Right cardiac atrium (tissue), 5 donors: ENCODE data around the gene OR4E2. TPM values are rescaled to one million over a fixed set of nuclear protein-coding genes. Genes with fewer than 3 reads are reported as not detected.
"Not testable (repeated sequence)": the region's sequence is repeated elsewhere in the genome, so short reads cannot be mapped to it uniquely, and the experiment has no call there.

Experiments used
- ATAC-seq, 2 donors: fragments of 200-7000 bp; cut with Tn5 transposase; one replicate each; pipeline versions ENCODE4 v1.8.0 to v1.9.1; 2020; ENCODE audit warnings: moderate library complexity in 2 of 2, mild to moderate bottlenecking in 1 of 2
- DNase-seq, 3 donors: peaks; one replicate each; pipeline ENCODE4 v3.0.0-alpha.2; 2020
- H3K27ac ChIP-seq: one replicate; pipeline ENCODE4 v1.5.1; 2013; ENCODE audit warnings: mild to moderate bottlenecking, low read length, control low read depth, moderate library complexity
- H3K27me3 ChIP-seq: one replicate; pipeline ENCODE4 v1.6.1; 2013; ENCODE audit not compliant: control insufficient read depth, insufficient read depth
- H3K4me1 ChIP-seq: one replicate; pipeline ENCODE4 v1.6.1; 2013; ENCODE audit warnings: low read length; ENCODE audit not compliant: control insufficient read depth, insufficient read depth
- H3K4me3 ChIP-seq: one replicate; pipeline ENCODE4 v1.5.1; 2013; ENCODE audit warnings: low read length, control low read depth
- H3K9me3 ChIP-seq: one replicate; pipeline ENCODE4 v1.6.1; 2013; ENCODE audit warnings: low read length; ENCODE audit not compliant: control insufficient read depth
- WGBS: extraction: QIAGEN DNeasy Blood & Tissue Kit; methylation state at CpG from one replicate; pipeline ENCODE4 v1.1.7; 2013; 5-methylcytosine and 5-hydroxymethylcytosine counted together
- intact Hi-C, 4 donors: fragments of 100-400 bp; cut with DNase I; formaldehyde crosslinking; loops; one replicate each; pipeline versions ENCODE4 v1.11.0 to v1.14.0; 2022 to 2023
- long read RNA-seq, 4 donors: library from polyadenylated mRNA; unstranded; transcript quantifications; one replicate each; pipeline ENCODE4 v2.0.0, GENCODE V29; 2020 to 2021
- polyA plus RNA-seq: library from polyadenylated mRNA; stranded (reverse); fragments of 200-250 nt; gene quantifications from one replicate; pipeline ENCODE4 v1.2.3, GENCODE V29; 2013
- total RNA-seq, 4 donors: library from RNA; stranded (reverse); fragmentation: NEBNext Ultra II Directional; extraction: Animal tissue kit (Norgen Biotek cat#: 25700); gene quantifications; one replicate each; pipeline ENCODE4 v1.2.1, GENCODE V29; 2021
- donor health status: healthy with polysubstance abuse.
- donor health status: DM: no; HTN: yes; CAD: no.
- donor health status: DM: no; HTN: no; CAD: no.
- donor health status: DM: no; HTN: yes; CAD: no; lungs with severe emphysema.
- donor health status: DM: yes; HTN: yes; CAD: no.

Gene OR4E2, protein sequence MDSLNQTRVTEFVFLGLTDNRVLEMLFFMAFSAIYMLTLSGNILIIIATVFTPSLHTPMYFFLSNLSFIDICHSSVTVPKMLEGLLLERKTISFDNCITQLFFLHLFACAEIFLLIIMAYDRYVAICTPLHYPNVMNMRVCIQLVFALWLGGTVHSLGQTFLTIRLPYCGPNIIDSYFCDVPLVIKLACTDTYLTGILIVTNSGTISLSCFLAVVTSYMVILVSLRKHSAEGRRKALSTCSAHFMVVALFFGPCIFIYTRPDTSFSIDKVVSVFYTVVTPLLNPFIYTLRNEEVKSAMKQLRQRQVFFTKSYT
- total RNA-seq (not detected), polyA plus RNA-seq (not detected)
- long read RNA-seq, donor 1, result 0 reads
- long read RNA-seq, donor 2, result 0 reads
- long read RNA-seq, donor 3, result 0 reads
- long read RNA-seq, donor 4, result 0 reads

DNA sequence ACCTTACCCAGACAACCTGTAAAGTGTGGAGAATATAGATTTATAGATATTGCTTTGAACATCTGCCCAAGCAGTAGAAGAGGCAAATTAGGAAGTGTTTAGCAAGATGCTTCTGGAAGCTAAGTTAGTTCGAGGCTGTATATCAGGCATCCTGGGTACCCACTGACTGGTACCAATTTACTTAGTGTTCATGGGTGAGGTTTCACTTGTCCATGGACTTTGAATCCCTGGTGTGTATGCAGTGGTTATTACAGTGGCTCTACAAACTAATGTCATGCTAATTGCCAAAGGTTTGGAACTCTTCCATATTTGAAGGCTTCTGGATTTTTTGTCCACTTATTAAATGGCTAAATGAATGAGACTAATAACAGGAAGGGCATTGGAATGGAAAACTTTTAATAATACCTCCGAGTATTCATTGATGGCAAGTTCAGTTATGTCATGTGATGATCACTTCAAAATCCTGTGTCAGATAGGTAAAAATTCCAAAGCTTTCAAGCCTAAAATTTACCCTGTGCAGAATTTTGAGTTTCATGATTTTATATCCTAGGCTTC lies at the start of gene OR4E2:
Gene OR4E2, plus strand, starts transcription at position 505 of the 555 bp plus-strand sequence. CDS start 11,248 bp downstream, outside the sequence.
- Histone ChIP-seq H3K4me3 (no peak within 1 kb of the TSS), H3K27ac (no peak within 1 kb of the TSS), H3K9me3 (no peaks in the 10 kb centered on the region), H3K27me3 (no peaks in the 10 kb centered on the region), H3K4me1 (no peaks in the 10 kb centered on the region)
- ATAC-seq (no peak), DNase-seq (no peak)
- WGBS, result 70% methylated on average over 2 of the region's 2 CpGs
- intact Hi-C loops, result no loop called here

DNA sequence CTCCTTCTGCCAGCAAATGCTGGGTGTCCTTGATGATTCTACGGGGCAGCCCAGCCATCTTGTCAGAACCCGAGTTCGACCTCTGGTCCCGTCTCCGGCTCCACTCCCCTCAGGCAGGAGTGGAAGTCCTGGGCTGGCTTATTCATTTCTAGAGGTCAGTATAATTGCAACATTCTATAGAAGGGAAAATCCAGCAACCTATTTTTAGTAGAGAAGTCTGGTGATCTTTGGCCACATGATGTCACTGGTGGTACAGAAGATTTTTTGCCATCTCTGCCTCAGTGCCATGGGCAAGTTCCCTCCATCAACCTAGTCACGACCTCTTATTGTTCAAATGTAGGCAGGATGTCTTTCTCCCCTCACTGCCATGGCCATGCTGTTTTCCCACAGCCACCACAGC lies 41.3 kb upstream of the OR4E2 start:
- no peak for ATAC-seq
- intact Hi-C loops, result no loop called here
- 74% methylated on average over 6 of the region's 6 CpGs for WGBS

DNA sequence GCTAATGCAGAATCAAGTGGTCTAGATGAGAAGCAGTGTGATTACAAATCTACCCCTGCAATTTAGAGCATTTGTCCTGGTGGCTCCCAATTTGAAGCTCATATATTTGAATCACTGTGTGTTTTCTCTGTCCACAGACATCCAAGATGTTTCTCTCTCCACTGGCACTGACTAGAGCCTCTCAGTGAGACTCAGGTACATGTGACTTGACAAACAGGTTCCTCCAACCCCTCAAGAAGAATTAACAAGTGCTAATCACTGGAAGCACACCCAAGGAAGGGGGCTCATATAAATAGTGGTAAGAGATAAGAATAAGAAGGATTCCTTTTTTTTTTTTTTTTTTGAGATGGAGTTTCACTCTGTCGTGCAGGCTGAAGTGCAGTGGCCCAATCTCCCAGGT lies 39.4 kb upstream of the OR4E2 start:
- no peaks in the 10 kb centered on the region for H3K4me1 ChIP-seq
- intact Hi-C loops, result no loop called here
- H3K27me3 ChIP-seq, result no peaks in the 10 kb centered on the region
- 38% methylated on average over 1 of the region's 1 CpG for WGBS
- DNase-seq, result no peak
- ATAC-seq, result no peak
- no peaks in the 10 kb centered on the region for H3K9me3 ChIP-seq
- no peak overlapping the region for H3K27ac ChIP-seq
- no peak overlapping the region for H3K4me3 ChIP-seq

More for the DNA sequence above, 41.3 kb upstream of the OR4E2 start:
- Histone ChIP-seq H3K27me3 (no peaks in the 10 kb centered on the region), H3K4me3 (no peak overlapping the region), H3K9me3 (no peaks in the 10 kb centered on the region), H3K27ac (no peak overlapping the region), H3K4me1 (no peaks in the 10 kb centered on the region)
- no peak for DNase-seq

DNA sequence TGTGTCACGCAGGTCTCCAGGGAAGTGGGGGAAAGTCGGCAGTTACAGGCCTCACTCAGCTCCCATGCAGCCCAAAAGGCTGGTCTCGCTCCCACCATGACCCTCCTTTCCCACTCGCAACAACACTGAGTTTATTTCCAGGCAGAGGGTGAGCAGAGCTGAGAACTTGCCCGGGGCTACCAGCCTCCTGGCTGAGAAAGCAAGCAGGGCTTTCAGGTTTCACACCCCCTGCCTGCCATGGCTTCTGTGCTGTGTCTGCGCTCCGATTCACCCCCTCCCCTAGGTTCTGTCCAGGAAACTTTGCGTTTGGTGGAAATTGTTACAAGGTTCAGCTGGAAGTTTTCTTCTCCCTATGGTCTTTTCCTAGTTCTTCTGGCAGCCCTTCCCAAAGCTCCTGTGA lies 36.0 kb upstream of the OR4E2 start:
- Histone ChIP-seq H3K27me3 (no peaks in the 10 kb centered on the region), H3K4me3 (no peak overlapping the region), H3K27ac (no peak overlapping the region), H3K9me3 (no peaks in the 10 kb centered on the region), H3K4me1 (no peaks in the 10 kb centered on the region)
- intact Hi-C loops, result no loop called here
- WGBS, result 65% methylated on average over 8 of the region's 8 CpGs
- no peak for ATAC-seq
- no peak for DNase-seq

DNA sequence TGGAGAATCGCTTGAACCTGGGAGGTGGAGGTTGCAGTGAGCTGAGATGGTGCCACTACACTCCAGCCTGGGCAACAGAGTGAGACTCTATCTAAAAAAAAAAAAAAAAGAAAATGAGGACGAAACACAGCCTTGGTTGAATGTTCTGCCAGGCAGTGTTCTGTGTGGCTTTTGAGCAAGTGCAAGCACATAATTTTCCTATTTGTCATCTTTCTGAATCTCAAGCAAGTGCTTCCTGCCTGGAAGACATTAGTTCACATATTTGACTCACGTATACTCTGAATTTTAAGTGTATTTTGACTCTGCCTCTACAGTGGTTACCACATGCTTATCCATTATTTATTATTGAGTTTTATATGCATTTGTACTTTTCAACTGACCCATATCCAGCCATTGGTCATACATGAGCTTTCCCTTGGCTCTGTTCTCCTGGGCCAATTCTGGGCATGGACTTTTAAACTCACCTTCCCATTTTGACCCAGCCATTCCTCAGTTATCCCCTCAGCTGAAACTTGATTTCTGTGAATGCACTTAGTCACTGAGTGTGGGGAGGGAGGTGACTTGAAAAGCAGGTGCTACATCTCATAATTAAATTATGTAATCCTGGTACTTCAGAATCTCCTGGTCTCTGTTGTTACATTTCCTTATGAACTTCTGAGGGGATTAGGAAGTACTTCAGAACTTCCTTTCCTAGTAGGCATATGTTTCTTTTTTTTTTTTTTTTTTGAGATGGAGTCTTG lies 27.0 kb upstream of the OR4E2 start:
- DNase-seq (no peak), ATAC-seq (no peak)
- 60% methylated on average over 3 of the region's 3 CpGs for WGBS
- Histone ChIP-seq H3K9me3 (no peaks in the 10 kb centered on the region), H3K4me3 (no peak overlapping the region), H3K27me3 (no peaks in the 10 kb centered on the region), H3K4me1 (no peaks in the 10 kb centered on the region), H3K27ac (no peak overlapping the region)
- intact Hi-C loops, result no loop called here

- H3K27me3 ChIP-seq, H3K4me3 ChIP-seq: not testable (repeated sequence)
- WGBS, result 95% methylated on average over 1 of the region's 1 CpG
Measured at GRCh38 chr14:21630503-21630902, 23.1 kb upstream of the OR4E2 start.

GRCh38 chr14:21631084-21631483 lies 22.6 kb upstream of the OR4E2 start:
- Histone ChIP-seq H3K4me1 (no peaks in the 10 kb centered on the region), H3K9me3 (no peaks in the 10 kb centered on the region), H3K27ac (no peak overlapping the region), H3K4me3 (no peak overlapping the region), H3K27me3 (no peaks in the 10 kb centered on the region)
- DNase-seq, result no peak
- intact Hi-C loops, result no loop called here
- 55% methylated on average over 3 of the region's 3 CpGs for WGBS
- no peak for ATAC-seq

More at GRCh38 chr14:21630503-21630902, 23.1 kb upstream of the OR4E2 start:
- H3K27ac ChIP-seq, H3K4me1 ChIP-seq, intact Hi-C loops, H3K9me3 ChIP-seq, DNase-seq, ATAC-seq: not testable (repeated sequence)

- no peak for DNase-seq
- Histone ChIP-seq H3K27ac (no peak within 1 kb of the TSS), H3K4me1 (no peaks in the 10 kb centered on the region), H3K9me3 (no peaks in the 10 kb centered on the region), H3K4me3 (no peak within 1 kb of the TSS), H3K27me3 (no peaks in the 10 kb centered on the region)
- intact Hi-C loops, result no loop called here
- 71% methylated on average over 4 of the region's 4 CpGs for WGBS
- ATAC-seq, result no peak
Measured at GRCh38 chr14:21634840-21635239, 18.8 kb upstream of the OR4E2 start, which contains the start of gene OR10G2. Gene OR10G2, minus strand, starts transcription at chr14:21634940. Its CDS starts 98 bp downstream, at chr14:21634842.

DNA sequence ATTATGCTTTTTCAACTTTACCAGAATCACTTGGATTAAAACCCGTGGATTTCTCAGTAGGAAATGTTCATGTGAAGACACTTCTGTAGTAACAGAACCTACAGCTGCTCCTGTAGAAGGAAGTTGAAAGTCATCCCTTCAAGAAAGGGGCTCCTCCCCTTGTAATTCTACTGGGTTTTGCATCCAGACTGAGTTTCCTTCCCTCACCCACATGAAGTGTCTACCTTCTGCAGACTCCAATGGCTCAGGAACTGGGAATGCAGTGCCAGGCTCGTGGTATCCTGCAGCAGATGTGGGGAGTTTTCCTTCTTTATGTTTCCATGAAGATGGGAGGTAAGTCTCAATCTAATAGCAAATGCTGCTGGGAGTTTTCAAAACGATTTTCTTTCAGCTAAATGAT lies 11.0 kb upstream of the OR4E2 start:
- intact Hi-C loops, result no loop called here
- no peak for ATAC-seq
- no peak for DNase-seq
- Histone ChIP-seq H3K4me3 (no peak overlapping the region), H3K27ac (no peak overlapping the region), H3K27me3 (no peaks in the 10 kb centered on the region), H3K9me3 (no peaks in the 10 kb centered on the region), H3K4me1 (no peaks in the 10 kb centered on the region)
- 61% methylated on average over 3 of the region's 3 CpGs for WGBS

DNA sequence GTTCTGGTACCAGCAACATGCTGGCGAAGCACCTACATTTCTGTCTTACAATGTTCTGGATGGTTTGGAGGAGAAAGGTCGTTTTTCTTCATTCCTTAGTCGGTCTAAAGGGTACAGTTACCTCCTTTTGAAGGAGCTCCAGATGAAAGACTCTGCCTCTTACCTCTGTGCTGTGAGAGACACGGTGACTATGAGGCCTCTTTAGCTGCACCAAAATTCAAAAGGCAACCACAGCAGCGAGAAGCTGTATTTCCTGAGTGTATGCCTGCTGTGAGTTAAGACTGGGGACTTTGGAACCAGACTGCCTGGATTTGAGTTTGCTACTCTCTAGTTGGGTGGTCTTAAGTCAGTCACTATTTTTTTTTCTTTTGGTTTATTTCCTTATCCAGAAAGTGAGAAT lies 10.2 kb upstream of the OR4E2 start:
- no peak overlapping the region for H3K4me3 ChIP-seq
- H3K27me3 ChIP-seq, result no peaks in the 10 kb centered on the region
- intact Hi-C loops, result no loop called here
- no peaks in the 10 kb centered on the region for H3K9me3 ChIP-seq
- DNase-seq (no peak), ATAC-seq (no peak)
- H3K4me1 ChIP-seq, result no peaks in the 10 kb centered on the region
- no peak overlapping the region for H3K27ac ChIP-seq
- 69% methylated on average over 5 of the region's 5 CpGs for WGBS

DNA sequence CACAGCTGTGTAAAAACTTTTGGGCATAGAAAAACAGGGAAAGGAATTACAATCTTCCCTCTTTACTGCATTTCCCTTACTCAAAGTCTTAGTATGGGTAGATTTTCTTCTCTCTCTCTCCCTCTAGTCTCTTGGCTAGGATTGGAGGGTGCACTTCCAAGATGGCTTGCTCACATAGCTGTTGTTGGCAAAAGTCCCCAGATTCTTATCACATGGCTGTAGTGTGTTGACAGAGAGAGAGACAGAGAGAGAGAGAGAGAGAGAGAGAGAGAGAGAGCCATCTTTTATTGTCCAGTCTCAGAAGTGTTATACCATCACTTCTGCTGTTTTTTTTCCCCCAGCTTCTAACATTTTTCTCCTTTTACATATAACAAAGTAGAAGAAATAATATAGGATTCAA lies 6.3 kb upstream of the OR4E2 start:
- DNase-seq (no peak), ATAC-seq (no peak)
- H3K4me1 ChIP-seq, result no peaks in the 10 kb centered on the region
- intact Hi-C loops, result no loop called here
- H3K9me3 ChIP-seq, result no peaks in the 10 kb centered on the region
- H3K4me3 ChIP-seq, result no peak overlapping the region
- no peaks in the 10 kb centered on the region for H3K27me3 ChIP-seq
- H3K27ac ChIP-seq, result no peak overlapping the region
